Hepatocyte (in vitro differentiated cells): ENCODE measurements around the gene IRX2.

Experiments
- CTCF ChIP-seq: fragments of 200-600 bp; sonication (generic); IDR thresholded peaks from 2 replicates; pipeline ENCODE4 v1.5.1; 2016; ENCODE audit warnings: antibody characterized with exemption, mild to moderate bottlenecking; ENCODE audit not compliant: poor library complexity
- EZH2 ChIP-seq: fragments of 200-600 bp; sonication (generic); IDR thresholded peaks from 2 replicates; pipeline ENCODE4 v1.6.1; 2016; ENCODE audit warnings: antibody characterized with exemption, mild to moderate bottlenecking, borderline replicate concordance
- EZH2phosphoT487 ChIP-seq: fragments of 200-600 bp; sonication (generic); IDR thresholded peaks from one replicate; pipeline ENCODE4 v1.6.1; 2018; ENCODE audit warnings: antibody characterized with exemption, mild to moderate bottlenecking, low read depth, moderate library complexity; ENCODE audit not compliant: unreplicated experiment, severe bottlenecking

GRCh38 chr5:2704111-2704510, 47.4 kb downstream of the IRX2 start:
- TF ChIP-seq CTCF (no peak), EZH2 (no peak), EZH2phosphoT487 (no peak)
